ENCODE results near the gene FOXC2. TPM values are rescaled to one million over a fixed set of nuclear protein-coding genes. Genes with fewer than 3 reads are reported as not detected.

The FOXC2 gene
- total and polyA plus RNA-seq, 9 of the 15 experiments (the other 6 are each of a cell fraction or from before 2014, with no cell fraction given): 0.01 to 0.11 (median 0.10) TPM; not detected in 5

- Histone ChIP-seq H2AFZ (ENCODE audit: low read depth, low read length) (no peak overlapping the region), H3K36me3 (ENCODE audit: control insufficient read depth, insufficient read depth, low read length) (no peaks in the 10 kb centered on the region), H3K9ac (ENCODE audit: insufficient read depth in 1 of 2, low read depth in 2 of 2, low read length in 2 of 2) (no peak overlapping the region), H4K20me1 (replicated peaks; ENCODE audit: control insufficient read depth, insufficient read depth, low read length) (no peaks in the 10 kb centered on the region), H3K4me3 (no peak overlapping the region), H3K9me1 (ENCODE audit: control insufficient read depth, insufficient read depth, low read length) (peaks cover 5% of the 10 kb centered on the region), H3K27ac (ENCODE audit: extremely low read depth, low read depth, low read length) (no peak overlapping the region), H3K9me3 (replicated peaks; ENCODE audit: control insufficient read depth, insufficient read depth, low read depth, low read length) (no peaks in the 10 kb centered on the region), H3K79me2 (ENCODE audit: control insufficient read depth, insufficient read depth, low read length) (no peaks in the 10 kb centered on the region), H3K27me3 (ENCODE audit: control insufficient read depth in 2 of 2, insufficient read depth in 2 of 2, low read length in 2 of 2) (peaks cover 17 to 57% of the 10 kb centered on the region in 2 experiments), H3K4me2 (ENCODE audit: insufficient read depth, low read length) (no peak overlapping the region), H3K4me1 (replicated peaks in 1 of 2; ENCODE audit: control insufficient read depth in 2 of 2, insufficient read depth in 2 of 2, low read length in 2 of 2) (no peaks in the 10 kb centered on the region)
- WGBS (ENCODE audit: insufficient coverage, low coverage, missing lambda C conversion rate): 8% methylated on average over 8 of the region's 8 CpGs
- intact Hi-C loops (cut with micrococcal nuclease): no loop called here
- FAIRE-seq: no peak
- no peak for DNase-seq (ENCODE audit: extremely low read depth in 1 of 4, low spot score in 3 of 4)
- POLR2A ChIA-PET: interaction anchor here (0.7 kb wide), 1 partner anchor 20 kb away, joined by 5 read pairs; no protein-coding TSS in a partner anchor
- in situ Hi-C loops (cut with MboI): no loop called here
- CTCF ChIA-PET (ENCODE audit: low intra/inter-chr PET ratio): no interaction called here
- no TSS peak for BruUV-seq (replicated peaks)
- ATAC-seq: no peak
- TF ChIP-seq PHB2 (IDR thresholded peaks at IDR 0.05; ENCODE audit: low read depth) (no peak), ZNF395 (CRISPR knock-in tag; IDR thresholded peaks at IDR 0.05) (no peak), HMGN3 (IDR thresholded peaks at IDR 0.05; ENCODE audit: borderline replicate concordance, extremely low read depth, insufficient read length, low read depth, low read length) (no peak), ZFPM2 (CRISPR knock-in tag; IDR thresholded peaks at IDR 0.05) (no peak), ATF6 (CRISPR knock-in tag; IDR thresholded peaks at IDR 0.05) (no peak), ZNF696 (CRISPR knock-in tag; conservative IDR thresholded peaks at IDR 0.05) (no peak), MAX (CRISPR knock-in tag; IDR thresholded peaks at IDR 0.05) (no peak), HMBOX1 (IDR thresholded peaks at IDR 0.05) (no peak), HDGF (IDR thresholded peaks at IDR 0.05) (no peak), ZNF766 (CRISPR knock-in tag; conservative IDR thresholded peaks at IDR 0.05) (no peak), SMAD1 (IDR thresholded peaks at IDR 0.05; ENCODE audit: low read depth, low read length, partially characterized antibody) (no peak), PHF20 (IDR thresholded peaks at IDR 0.05; ENCODE audit: partially characterized antibody) (no peak)
Measured at GRCh38 chr16:86594721-86595120, 28.1 kb downstream of the FOXC2 start.
